Transverse colon (tissue), 4 donors: Measurements from ENCODE around the gene CCBE1.

ENCODE experiments used
- CTCF ChIP-seq, 5 experiments: fragments of 200-600 bp in 3 of 5; fragments of 450-650 bp in 2 of 5; sonication (generic) in 3 of 5; IDR thresholded peaks; 1 replicate in 2 of 5; 2 replicates in 3 of 5; pipeline ENCODE4 v1.5.1; 2016 to 2017; ENCODE audit warnings: antibody characterized with exemption in 5 of 5, inconsistent platforms in 3 of 5, mild to moderate bottlenecking in 2 of 5, moderate library complexity in 1 of 5
- EP300 ChIP-seq: sonication (generic); formaldehyde crosslinking; IDR thresholded peaks from one replicate; pipeline ENCODE4 v1.6.1; 2017; ENCODE audit warnings: antibody characterized with exemption, low read depth
- POLR2AphosphoS5 ChIP-seq, 3 donors: sonication (generic); formaldehyde crosslinking; IDR thresholded peaks; one replicate each; pipeline ENCODE4 v1.6.1; 2016; ENCODE audit warnings: antibody characterized with exemption in 3 of 3

GRCh38 chr18:59468821-59469220, 228.4 kb downstream of the CCBE1 start:
- TF ChIP-seq CTCF (IDR thresholded peaks at IDR 0.05) (no peak), POLR2AphosphoS5 (IDR thresholded peaks at IDR 0.05) (no peak), EP300 (no peak)
